Retina (tissue), 1 donor: ENCODE measurements around the gene RET.
"Not testable (repeated sequence)": the region's sequence is repeated elsewhere in the genome, so short reads cannot be mapped to it uniquely, and the experiment has no call there.

Source experiments
- DNase-seq: peaks from one replicate; pipeline ENCODE4 v3.0.0-alpha.2; 2016

The RET gene

GRCh38 chr10:43138021-43138756, 61.3 kb downstream of the RET start, which contains the start of gene CSGALNACT2:
TSS of gene CSGALNACT2 (plus strand) at chr10:43138445. CDS start at chr10:43155150, 16,705 bp downstream.
- DNase-seq: peak; percentile 94

GRCh38 chr10:43138757-43139241, 61.9 kb downstream of the RET start:
- DNase-seq: peak; percentile 78

GRCh38 chr10:43141421-43141820, 64.6 kb downstream of the RET start:
- DNase-seq: no peak

DNA sequence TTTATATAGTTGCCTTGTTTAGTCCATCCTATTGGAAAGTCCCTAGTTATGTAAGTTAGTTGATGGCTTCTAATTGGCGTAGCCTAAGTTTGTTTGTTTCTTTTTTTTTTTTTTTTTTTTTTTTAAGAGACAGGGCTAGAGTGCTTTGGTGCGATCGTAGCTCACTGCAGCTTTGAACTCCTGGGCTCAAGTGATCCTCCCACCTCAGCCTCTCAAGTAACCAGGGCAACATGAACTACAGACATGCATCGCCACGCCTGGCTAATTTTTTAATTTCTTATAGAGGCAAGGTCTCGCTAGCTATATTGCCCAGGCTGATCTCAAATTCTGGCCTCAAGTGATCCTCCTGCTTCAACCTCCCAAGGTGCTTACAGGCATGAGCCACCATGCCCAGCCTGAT, 68.4 kb downstream of the RET start:
- no peak for DNase-seq

GRCh38 chr10:43145936-43146335, 69.1 kb downstream of the RET start:
- DNase-seq: not testable (repeated sequence)

DNA sequence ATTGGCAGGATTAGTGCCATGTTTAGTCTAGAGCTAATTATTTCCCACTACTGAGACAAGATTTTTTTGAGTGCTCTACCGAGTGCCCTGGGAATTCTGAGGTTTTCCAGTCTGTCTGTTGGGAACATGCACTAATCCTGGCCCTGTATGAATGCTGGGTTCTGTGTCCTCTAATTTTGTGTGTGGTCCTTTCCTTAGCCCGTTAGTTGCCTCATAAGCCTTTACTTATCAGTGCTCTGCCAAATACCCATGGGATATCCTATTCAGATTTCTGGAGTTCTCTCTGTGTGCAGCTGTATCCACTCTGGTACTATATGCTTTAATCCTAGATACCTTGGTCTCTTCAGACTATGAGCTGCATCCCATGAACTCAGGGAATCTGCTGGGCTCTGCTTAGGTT, 74.5 kb downstream of the RET start:
- no peak for DNase-seq

DNA sequence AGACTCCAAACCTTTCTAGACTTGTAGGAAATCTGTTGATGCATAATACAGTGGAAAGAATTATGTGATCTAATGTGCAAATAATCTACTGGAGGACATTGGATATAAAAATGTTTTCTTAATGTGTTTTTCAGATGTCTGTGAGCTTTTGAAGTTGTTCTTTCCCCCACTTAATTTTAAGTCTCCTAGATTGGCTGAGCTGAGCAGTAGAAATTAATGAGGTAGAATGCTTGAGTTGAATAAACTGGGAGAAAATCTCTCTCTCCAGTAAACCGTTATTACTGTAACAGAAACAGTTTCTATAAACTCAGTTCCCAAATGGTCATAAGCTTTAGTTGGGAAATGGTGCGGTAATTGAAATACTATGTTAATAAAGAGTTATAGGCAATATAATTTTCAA, 77.0 kb downstream of the RET start:
- no peak for DNase-seq

DNA sequence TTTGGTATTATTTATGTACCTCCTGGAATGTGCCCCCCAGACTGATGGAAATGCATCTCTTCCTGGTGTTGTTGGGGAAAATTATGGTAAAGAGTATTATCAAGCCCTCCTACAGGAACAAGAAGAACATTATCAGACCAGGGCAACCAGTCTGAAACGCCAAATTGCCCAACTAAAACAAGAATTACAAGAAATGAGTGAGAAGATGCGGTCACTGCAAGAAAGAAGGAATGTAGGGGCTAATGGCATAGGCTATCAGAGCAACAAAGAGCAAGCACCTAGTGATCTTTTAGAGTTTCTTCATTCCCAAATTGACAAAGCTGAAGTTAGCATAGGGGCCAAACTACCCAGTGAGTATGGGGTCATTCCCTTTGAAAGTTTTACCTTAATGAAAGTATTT, 78.4 kb downstream of the RET start:
- no peak for DNase-seq

- no peak for DNase-seq
Measured at GRCh38 chr10:43155741-43156140, 78.9 kb downstream of the RET start.

GRCh38 chr10:43156590-43157341, 79.9 kb downstream of the RET start:
- DNase-seq: peak; percentile 42

- DNase-seq: no peak
Measured at GRCh38 chr10:43158636-43159035, 81.8 kb downstream of the RET start.

DNA sequence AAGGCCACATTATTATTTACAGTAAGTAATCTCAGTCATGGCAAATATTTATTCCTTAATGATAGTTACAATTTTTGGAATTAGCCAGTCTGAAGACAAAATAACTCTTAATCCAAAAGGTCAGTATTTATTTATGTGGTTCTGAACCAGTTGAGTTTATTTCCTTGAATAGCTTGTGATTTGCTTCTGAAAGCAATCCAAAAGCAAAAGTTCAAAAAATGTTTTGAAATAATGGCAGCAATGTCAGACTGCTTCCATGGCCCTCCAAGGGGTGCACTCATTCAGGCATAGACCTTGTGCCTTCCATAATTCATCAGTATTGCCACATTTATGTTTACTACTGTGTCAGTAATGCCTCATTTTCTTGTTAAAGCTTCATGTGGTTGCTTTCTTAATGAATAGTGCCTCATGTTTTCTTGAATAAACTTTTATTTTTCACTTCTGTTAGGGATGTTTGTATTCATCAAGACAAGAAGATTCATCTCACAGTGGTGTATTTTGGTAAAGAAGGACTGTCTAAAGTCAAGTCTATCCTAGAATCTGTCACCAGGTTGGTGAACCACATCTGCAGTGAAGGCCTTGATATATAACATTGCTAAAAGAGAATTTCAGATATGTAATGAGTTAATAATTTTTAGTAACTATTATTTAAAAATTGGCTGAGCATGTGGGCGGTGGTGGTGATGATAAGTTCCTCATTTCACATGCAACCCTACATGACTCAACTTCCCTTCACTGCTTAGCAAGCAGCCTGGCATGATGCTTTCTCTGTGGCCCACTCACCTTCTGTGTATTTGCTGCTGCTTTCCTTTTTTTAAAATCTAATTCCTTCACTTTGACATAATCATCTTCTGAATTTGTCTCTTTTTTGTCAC, 83.4 kb downstream of the RET start:
- no peak for DNase-seq

DNA sequence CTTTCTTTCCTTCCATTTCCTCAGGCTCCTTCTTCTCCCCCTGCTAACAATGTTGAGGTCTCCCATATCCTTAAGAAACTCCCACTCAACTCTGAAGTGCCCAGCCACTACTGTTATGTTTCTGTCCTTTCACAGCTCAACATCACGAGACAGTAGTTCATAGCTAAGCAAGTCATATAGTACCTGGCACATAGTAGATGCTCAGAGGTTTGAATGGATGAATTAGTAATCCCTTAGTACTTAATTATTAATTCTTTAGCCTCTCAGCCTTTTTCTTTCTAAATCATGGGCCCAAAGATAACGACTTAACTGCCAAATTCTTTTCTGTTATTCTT, 84.0 kb downstream of the RET start:
- no peak for DNase-seq

- DNase-seq: no peak
Measured at GRCh38 chr10:43162604-43163003, 85.7 kb downstream of the RET start.

DNA sequence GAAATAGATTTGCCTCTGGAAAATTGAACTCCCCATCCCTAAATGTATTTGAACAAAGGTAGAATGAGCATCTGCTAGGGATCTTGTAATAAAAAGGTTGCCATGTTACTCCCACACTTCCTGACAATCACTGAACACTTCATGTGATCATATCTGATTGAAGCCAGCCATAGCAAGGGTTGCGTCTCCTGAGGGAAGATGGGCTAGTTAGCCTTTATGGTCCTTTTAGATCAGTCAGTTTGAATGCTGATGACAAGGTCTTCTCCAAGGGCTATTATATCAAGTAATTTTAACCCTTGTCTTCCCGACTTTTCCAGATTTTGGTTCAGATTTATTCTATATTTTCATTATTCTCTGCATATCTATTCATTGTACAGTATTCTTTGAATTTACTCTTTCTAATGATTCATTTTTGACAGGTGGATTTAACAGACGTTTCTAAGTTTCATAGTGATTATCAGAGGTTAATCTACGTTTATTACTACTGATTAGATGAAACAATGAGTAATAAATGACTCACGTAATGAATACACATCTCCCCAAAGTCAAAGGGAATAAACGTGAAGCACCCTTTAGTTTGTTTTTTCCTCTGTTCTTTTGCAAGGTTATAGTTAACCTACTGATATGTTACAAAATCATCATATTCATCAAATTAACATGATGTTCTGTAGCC, 89.5 kb downstream of the RET start:
- DNase-seq: no peak

GRCh38 chr10:43166880-43167497, 90.1 kb downstream of the RET start:
- DNase-seq: no peak

DNA sequence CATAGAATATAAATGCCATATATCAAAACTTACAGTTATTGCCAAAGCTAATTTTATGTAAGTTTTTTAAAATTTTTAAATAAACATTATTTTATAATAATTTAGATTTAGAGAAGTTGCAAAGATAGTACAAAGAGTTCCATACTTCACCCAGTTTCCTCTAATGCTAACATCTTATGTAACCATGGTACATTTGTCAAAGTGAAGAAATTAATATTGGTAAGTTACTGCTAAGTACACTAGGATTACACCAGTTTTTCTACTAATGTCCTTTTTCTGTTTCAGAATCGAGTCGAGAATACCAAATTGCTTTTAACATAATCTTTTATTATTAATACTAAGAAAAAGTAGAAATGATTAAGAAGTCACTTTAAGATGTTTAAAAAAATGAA, 90.6 kb downstream of the RET start:
- no peak for DNase-seq

DNA sequence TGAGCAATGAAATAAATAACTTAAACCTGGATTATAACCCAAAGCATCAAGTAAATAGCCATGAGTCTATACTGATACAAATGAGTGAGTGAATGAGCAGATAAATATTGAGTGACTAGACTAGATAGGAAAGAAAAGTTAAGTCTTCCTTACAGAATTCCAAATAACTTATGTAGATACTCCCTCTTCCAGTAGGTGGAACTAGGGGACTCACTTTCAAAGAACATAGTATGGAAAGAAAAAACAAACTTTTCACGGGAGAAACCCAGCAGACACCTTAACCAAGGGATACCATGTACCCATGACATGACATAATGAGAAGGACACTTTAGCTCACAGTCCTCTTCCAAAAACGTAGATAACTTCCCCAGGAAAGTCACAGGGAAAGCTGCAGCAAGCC, 93.6 kb downstream of the RET start:
- DNase-seq: no peak

- DNase-seq: no peak
Measured at GRCh38 chr10:43172645-43173044, 95.8 kb downstream of the RET start.

DNA sequence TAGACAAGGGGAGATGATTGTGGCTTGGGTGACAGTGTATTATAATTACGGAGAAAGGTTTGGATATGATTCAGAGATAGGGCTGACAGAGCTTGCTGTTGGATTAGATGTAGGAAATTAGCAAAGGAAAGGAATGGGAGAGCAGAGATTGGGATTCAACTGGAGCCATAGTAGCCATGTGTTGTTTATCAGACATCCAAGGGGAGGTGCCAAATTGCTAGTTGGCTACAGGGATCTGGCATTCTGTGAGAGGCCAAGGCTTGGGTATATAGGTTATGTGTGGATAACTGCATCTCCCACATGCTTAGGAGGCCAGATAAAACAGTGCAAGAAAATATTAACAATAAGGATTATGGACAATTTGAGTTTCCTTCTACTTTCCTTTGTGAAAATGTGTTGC, 96.3 kb downstream of the RET start:
- DNase-seq: no peak

DNA sequence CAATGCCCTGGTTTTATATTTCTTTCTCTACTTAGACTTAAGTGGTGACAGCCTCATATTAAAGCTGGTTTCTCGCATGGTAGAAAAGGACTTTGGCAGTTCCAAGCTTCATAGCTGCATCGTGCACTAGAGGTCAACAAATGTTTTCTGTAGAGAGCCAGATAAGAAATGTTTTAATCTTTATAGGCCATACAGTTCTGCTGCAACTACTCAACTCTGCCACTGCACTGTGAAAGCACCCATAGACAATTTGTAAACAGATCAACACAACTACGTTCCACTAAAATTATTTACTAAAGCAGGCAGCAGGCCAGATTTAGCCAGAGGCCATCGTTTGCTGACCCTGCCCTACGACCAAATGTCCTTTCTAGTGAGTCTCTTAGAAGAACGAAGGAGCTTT, 98.1 kb downstream of the RET start:
- DNase-seq: no peak

DNA sequence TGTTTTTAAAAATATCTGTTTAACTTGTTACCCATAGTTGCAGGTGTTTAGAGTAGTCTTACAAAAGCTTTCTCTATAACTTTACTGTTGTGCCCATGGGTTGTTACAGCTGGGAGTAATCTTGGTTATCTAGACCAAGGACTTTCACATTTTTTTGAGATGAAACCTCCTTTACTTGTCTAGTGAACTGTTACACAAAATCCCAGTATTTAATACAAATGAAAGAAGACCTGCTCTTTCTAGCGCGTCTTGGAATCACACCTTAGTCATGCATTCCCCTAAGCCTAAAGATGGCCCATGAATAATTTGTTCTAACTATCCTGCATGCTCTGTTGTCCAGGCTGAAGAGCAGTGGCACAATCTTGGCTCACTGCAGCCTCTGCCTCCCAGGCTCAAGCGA, 99.4 kb downstream of the RET start:
- DNase-seq: no peak
